NCI-H748 (cell line): ENCODE measurements around the gene SLC22A3.
"Not testable (repeated sequence)": the region's sequence is repeated elsewhere in the genome, so short reads cannot be mapped to it uniquely, and the experiment has no call there.

Experiments
- DNase-seq: peaks from one replicate; lab custom pipeline; 2025; ENCODE audit not compliant: unreplicated experiment; lab: John Stamatoyannopoulos, UW

The SLC22A3 gene

DNA sequence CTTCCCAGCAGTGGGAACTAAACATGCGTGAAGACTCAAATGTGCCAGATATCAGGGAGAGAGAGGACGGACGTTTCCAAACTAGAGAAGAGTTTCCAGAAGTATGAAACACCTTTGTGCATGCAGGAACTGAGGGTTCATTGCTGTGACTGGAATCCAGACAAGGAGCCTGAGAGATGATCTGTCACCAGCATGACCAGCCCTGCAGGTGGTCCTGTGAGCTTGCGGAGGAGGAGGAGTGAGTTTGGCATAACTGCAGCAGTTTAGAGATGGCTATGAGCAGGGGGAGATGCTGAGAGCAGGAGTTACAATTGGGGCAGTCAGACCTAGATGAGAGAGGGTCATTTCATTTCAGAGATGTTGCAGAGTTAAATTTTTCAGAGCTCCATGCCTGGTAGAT lies 89.6 kb downstream of the SLC22A3 start:
- DNase-seq, result no peak

DNA sequence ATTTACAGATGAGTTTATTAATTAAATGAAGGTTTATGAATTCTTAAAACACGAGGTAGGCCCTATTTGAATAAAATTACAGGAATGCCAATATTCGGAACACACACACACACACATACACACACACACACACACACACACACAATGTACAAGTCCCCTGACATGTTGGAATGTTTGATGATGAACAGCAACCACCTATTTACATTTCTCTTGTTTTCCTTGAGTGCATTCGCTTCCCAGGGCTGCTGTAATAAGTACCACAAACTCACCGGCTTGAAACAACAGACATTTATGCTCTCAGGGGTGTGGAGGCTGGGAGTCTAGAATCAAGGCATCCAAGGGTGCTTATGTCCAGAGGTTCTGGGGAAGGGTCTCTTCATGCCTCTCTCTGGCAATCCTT lies 90.3 kb downstream of the SLC22A3 start:
- no peak for DNase-seq

DNA sequence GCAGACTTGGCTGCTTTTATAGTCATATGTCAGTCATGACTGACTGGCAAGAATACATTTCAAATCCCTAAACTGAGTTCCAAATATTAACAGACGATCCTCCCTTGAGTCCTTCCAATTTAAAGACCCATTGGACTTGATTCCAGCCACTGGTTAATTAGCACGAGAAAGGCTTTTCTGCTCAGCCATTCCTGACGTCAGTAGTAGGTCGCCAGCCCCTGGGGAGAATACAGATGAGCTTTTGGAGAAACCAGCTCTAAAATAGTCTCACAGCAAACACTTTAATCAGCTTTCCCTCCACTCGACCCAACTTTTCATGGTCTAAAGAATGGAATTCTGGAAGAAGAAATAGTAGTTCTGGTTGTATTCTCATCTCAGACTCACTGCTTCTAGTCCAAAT lies 91.6 kb downstream of the SLC22A3 start:
- no peak for DNase-seq

DNA sequence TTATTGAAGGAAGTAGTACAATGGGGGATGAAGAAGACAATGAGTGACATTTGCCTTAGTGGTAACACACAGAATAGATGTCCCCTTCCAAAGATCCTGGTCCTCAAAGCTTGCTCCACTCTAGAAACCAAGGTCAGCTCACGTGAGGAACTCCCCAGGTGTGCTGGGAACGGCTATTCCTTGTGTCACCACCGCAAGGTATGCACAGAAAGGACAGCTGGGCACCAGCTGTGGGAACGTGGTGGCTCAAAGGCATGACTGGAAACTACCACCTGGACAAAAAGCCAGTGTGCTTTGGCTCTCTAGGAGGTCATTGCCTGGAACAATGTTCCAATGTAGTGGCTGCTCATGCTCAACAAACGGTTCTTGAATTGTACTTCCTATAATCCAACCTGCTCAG lies 94.0 kb downstream of the SLC22A3 start:
- no peak for DNase-seq

DNA sequence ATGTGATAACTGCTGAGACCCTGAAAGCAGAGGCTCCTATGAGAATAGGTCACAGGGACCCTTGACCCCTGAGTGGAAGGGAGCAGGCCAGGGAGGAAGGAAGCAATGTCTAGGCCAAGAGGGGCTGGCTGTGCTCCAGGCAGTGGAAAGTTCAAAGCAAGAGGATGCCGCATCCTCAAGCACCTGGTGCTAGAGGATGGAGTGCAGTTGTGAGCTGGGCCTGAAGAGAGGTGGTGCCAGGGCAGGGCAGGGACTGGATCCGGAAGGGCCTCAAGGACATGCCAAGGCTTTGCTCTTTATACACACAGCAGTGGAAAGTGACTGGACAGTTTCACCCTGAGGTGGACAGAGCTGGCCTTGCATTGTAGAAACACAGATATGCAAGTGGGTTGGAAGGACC lies 97.0 kb downstream of the SLC22A3 start:
- DNase-seq, result no peak

DNA sequence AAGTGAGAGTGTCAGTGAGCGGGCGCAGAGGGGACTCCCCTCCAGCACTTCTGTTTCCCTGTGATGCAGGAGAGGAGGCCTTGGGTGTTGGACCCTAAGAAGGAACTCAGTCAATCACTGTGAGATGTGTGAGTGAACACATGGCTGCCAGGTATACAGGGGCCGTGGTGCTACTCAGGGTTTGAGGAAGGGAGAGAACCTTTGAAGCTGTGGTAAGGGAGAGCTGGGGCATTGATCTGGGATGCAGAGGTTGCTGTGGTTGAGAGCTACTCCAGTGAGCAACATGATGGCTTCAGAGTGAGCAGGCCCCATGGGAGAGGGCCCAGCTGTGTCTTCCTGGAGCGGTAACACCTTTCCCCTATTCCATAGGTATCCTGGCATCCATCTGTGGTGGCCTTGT lies 99.2 kb downstream of the SLC22A3 start:
- no peak for DNase-seq

DNA sequence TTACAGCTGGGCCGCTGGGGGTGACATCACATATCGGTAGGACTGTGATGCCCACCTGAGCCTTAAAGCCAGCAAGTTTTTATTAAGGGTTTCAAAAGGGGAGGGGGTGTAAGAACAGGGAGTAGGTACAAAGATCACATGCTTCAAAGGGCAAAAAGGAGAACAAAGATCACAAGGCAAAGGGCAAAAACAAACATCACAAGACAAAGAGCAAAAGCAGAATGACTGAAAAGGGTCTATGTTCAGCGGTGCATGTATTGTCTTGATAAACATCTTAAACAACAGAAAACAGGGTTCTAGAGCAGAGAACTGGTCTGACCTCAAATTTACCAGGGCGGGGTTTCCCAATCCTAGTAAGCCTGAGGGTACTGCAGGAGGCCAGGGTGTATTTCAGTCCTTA lies 101.6 kb downstream of the SLC22A3 start:
- not testable (repeated sequence) for DNase-seq

DNA sequence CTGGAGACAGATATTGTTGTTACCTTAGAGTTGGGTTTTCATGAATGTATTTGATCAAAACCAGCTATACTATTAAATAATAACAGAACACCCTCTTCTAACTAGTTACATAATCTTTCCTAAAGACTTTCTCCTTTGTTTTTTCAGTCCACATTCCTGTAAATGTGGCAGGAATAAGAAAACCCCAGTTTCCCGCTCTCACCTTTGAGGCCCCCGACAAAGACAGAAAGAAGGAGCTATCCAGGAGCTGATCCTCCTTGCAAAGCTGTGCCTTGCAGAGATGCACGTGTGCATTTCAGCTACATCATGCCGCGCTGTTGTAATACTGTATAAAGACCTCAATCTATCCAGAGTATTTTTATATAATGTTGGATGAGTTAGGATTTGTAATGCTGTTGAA lies 102.7 kb downstream of the SLC22A3 start:
- DNase-seq, result no peak

- no peak for DNase-seq
Observed at GRCh38 chr6:160454303-160454702, 106.1 kb downstream of the SLC22A3 start.

GRCh38 chr6:160455081-160455480 lies 106.9 kb downstream of the SLC22A3 start:
- DNase-seq, result no peak

DNA sequence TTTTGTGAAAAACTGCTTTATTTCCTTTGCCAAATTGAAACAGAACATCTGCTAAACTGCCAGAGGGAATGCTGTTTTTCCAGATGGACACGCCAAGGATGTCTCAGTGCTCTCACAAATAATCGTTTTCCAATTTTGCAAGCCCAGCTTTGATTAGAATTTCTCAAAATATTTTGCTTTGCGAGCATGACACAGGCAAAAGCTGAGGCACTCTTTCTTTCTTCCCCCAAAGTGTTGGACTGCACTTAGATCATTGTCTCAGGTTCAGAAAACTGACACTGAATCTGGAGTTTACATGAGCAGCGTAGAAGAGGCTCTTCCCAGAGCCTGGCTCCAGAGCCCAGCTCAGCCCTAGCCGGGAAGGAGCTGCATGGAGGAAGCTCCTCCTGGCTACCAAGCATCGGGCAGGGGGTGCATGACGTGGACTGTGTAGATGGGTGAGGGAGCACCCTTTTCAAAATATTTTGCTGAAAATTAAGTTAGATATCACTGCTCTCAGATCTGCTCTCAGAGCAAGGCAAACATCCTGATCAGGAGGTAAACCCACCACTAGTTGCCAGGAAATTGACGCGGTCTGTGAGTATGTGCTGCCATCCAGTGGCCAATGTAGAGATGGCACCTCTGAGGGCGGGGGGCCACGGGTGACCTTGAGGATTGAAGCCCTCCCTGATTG lies 107.5 kb downstream of the SLC22A3 start:
- peak; percentile 42 for DNase-seq

DNA sequence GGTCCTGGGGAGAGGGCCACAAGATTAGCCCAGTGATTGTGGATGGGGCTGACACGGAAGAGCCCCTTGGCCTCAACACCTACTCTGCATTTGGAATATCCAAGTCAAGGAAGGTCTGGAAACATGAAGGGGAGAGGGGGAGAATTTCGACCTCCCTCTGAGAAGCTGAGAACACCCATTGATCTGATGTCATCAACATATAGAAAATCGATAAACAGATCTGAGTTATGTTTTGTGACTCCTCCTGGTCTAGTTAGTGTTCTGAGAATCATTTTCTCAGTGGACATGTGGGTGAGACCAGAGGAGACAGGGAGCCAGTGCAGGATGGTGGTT lies 108.0 kb downstream of the SLC22A3 start:
- DNase-seq, result no peak

- DNase-seq, result no peak
Observed at GRCh38 chr6:160457823-160458222, 109.6 kb downstream of the SLC22A3 start.

- no peak for DNase-seq
Observed at GRCh38 chr6:160461641-160462040, 113.5 kb downstream of the SLC22A3 start.

DNA sequence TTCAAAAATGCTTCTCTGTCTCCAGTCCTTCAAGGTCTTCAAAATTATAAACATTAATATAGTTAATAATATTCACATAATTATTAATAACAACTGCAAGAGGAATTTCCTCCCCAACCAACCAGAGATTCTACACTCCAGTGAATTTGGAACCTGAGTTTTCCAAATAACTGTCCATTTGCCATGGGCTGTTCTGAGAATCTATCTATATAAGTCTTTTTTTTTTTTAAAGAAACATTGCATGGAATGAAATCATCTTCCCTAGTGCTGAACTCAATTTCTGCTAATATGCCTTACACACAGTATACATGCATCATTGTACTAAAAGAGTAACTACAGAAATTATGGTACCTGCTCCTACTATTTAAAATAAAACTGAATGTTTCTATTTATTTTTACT lies 113.9 kb downstream of the SLC22A3 start:
- DNase-seq, result no peak

- no peak for DNase-seq
Observed at GRCh38 chr6:160462551-160463109, 114.5 kb downstream of the SLC22A3 start.

GRCh38 chr6:160464744-160465143 lies 116.6 kb downstream of the SLC22A3 start:
- peak; percentile 3 for DNase-seq

DNA sequence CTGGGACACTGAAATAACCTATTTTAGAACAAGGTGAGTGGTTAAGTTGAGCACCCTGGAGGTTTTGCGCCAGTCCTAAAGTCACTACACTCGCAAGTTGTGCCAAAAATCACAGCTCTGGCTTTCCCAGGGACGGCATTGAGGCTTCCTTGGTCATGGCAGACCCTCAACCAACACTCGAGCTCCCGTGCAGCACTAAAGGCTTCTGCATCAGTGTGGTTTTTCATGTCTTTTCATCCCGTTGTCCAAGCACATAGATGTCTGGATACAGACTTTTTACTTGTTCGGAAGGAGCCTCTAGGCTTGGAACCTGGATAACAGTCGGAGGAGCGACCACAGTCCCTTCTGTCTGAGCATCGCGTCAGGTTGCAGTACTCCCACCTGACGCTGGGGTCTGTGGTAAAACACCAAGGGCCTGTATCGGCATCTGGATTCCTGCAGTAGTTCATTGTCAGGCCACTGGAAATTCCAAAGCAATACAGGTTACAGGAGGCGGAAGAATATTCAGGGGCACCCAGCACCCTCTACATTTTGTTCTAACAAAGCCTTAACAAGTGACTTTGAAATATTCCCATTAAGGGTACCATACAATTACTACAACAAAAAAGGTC lies 119.2 kb downstream of the SLC22A3 start:
- not testable (repeated sequence) for DNase-seq

DNA sequence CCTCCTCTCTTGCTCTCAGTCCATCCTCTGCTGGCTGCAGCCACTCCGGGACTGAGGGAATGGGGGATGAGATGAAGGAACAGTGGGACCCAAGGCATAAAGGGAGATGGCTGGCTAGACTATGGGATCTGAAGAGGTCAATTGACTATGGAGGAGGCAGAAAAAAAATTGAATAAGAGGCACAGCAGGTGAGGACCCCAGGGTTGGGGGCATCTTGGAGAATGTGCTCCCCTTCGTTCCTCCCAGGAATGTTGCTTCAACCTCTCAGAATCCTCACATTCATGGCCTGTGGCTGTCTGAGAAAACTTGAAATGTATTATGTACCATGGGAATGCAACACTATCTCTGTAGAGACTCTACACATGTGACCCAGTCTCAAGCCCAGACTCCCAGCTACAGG lies 121.0 kb downstream of the SLC22A3 start:
- DNase-seq, result no peak

- DNase-seq, result not testable (repeated sequence)
Observed at GRCh38 chr6:160476056-160476455, 127.9 kb downstream of the SLC22A3 start.

GRCh38 chr6:160477072-160477471 lies 128.9 kb downstream of the SLC22A3 start:
- DNase-seq, result not testable (repeated sequence)

GRCh38 chr6:160477901-160478300 lies 129.7 kb downstream of the SLC22A3 start:
- DNase-seq, result no peak

- DNase-seq, result no peak
Observed at GRCh38 chr6:160487116-160487515, 138.9 kb downstream of the SLC22A3 start.
